Measurements from ENCODE around the gene RBPMS2.

DNA sequence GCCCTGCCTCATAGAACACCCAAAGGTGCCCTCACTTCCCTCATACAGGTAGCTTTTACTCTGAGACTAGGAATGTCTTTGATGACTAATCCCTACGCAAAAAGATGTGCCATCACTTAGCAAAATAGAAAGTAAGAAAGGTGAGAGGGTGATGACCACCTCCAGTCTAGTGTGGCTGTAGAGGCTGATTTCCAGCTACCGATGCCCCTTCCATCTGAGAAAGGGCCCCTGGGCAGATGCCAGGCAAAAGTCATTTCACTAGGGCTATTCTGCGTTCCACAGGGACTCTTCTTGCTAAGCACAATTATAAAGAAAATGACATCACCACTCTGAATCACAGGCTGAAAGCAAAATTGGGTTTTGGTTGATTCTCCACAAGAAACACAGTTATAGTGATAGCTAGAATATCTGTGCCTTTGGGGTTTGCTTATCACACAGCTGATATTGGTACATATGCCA, 77.4 kb downstream of the RBPMS2 start:
- TF ChIP-seq SIN3A (conservative IDR thresholded peaks at IDR 0.05 in 1 of 2, IDR thresholded peaks at IDR 0.05 in 1 of 2; ENCODE audit: low read depth in 1 of 2, low read length in 2 of 2) (no peak), JUND (IDR thresholded peaks at IDR 0.05; ENCODE audit: low read length) (no peak), RFX5 (IDR thresholded peaks at IDR 0.05; ENCODE audit: borderline replicate concordance, low read depth, low read length) (no peak), RAD21 (IDR thresholded peaks at IDR 0.05 in 1 of 2, conservative IDR thresholded peaks at IDR 0.05 in 1 of 2; ENCODE audit: low read depth in 2 of 2, low read length in 2 of 2) (no peak), SP2 (IDR thresholded peaks at IDR 0.05; ENCODE audit: low read length) (no peak), CTCF (IDR thresholded peaks at IDR 0.05; ENCODE audit: control extremely low read depth in 1 of 3, insufficient read depth in 1 of 3, low read depth in 1 of 3, low read length in 3 of 3) (no peak), POLR2A (IDR thresholded peaks at IDR 0.05; ENCODE audit: control extremely low read depth in 1 of 2, low read depth in 2 of 2, low read length in 2 of 2) (no peak), KDM1A (IDR thresholded peaks at IDR 0.05; ENCODE audit: borderline replicate concordance, low read length) (no peak)
- TF ChIP-seq, protein P1, sequence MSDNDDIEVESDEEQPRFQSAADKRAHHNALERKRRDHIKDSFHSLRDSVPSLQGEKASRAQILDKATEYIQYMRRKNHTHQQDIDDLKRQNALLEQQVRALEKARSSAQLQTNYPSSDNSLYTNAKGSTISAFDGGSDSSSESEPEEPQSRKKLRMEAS (IDR thresholded peaks at IDR 0.05), result no peak

All from H1 (cell line).